ENCODE data around the gene FBXW4.

GRCh38 chr10:101716891-101717659 is 22.1 kb upstream of the FBXW4 start:
- TF ChIP-seq CTCF (IDR thresholded peaks at IDR 0.05): no peak
- TF ChIP-seq POLR2A (IDR thresholded peaks at IDR 0.05): no peak

All from uterus (tissue), 2 donors.